Cerebellar nuclear complex (tissue), 1 donor: ENCODE measurements around the gene TEX48.

Source experiments
- DNase-seq, 2 experiments: peaks; one replicate each; lab custom pipeline; 2025; lab: John Stamatoyannopoulos, UW

Gene TEX48

GRCh38 chr9:114666851-114667250, 15.1 kb downstream of the TEX48 start:
- no peak for DNase-seq

GRCh38 chr9:114666401-114666800, 15.6 kb downstream of the TEX48 start:
- DNase-seq, result no peak

GRCh38 chr9:114664181-114664580, 17.8 kb downstream of the TEX48 start:
- no peak for DNase-seq

- no peak for DNase-seq
These were observed 19.7 kb downstream of the TEX48 start for GRCh38 chr9:114662081-114662989.

GRCh38 chr9:114657705-114658104, 24.3 kb downstream of the TEX48 start, which contains the start of gene TEX53:
TEX53 (minus strand) TSS chr9:114657805; CDS start chr9:114657774, 31 bp downstream.
- no peak for DNase-seq

GRCh38 chr9:114656301-114656700, 25.7 kb downstream of the TEX48 start:
- no peak for DNase-seq

GRCh38 chr9:114655689-114656088, 26.3 kb downstream of the TEX48 start:
- DNase-seq, result no peak

- no peak for DNase-seq
These were observed 28.3 kb downstream of the TEX48 start for GRCh38 chr9:114653556-114654159.

- DNase-seq, result no peak
These were observed 29.0 kb downstream of the TEX48 start for GRCh38 chr9:114652776-114653555.

GRCh38 chr9:114643896-114644295, 38.1 kb downstream of the TEX48 start:
- DNase-seq, result no peak

- DNase-seq, result no peak
These were observed 39.0 kb downstream of the TEX48 start for GRCh38 chr9:114643001-114643400.

- no peak for DNase-seq
These were observed 40.0 kb downstream of the TEX48 start for GRCh38 chr9:114641967-114642366.

- DNase-seq, result no peak
These were observed 43.6 kb downstream of the TEX48 start for GRCh38 chr9:114638404-114638803.

- DNase-seq, result no peak
These were observed 47.6 kb downstream of the TEX48 start for GRCh38 chr9:114634387-114634786.

GRCh38 chr9:114633438-114634089, 48.4 kb downstream of the TEX48 start:
- no peak for DNase-seq

- no peak for DNase-seq
These were observed 50.8 kb downstream of the TEX48 start for GRCh38 chr9:114631166-114631565.

GRCh38 chr9:114629563-114630090, 52.4 kb downstream of the TEX48 start:
- no peak for DNase-seq

GRCh38 chr9:114627553-114627952, 54.4 kb downstream of the TEX48 start:
- no peak for DNase-seq

GRCh38 chr9:114626415-114627020, 55.5 kb downstream of the TEX48 start:
- no peak for DNase-seq

GRCh38 chr9:114624677-114625076, 57.3 kb downstream of the TEX48 start:
- DNase-seq, result no peak

GRCh38 chr9:114621975-114622609, 59.9 kb downstream of the TEX48 start:
- DNase-seq, result no peak
